GM18858 (cell line): Measurements from ENCODE around the gene PYY.

Experiments used
- ATAC-seq: cut with Tn5 transposase; IDR thresholded peaks from one replicate; pipeline ENCODE4 v1.9.1; 2021; ENCODE audit not compliant: unreplicated experiment

PYY gene

DNA sequence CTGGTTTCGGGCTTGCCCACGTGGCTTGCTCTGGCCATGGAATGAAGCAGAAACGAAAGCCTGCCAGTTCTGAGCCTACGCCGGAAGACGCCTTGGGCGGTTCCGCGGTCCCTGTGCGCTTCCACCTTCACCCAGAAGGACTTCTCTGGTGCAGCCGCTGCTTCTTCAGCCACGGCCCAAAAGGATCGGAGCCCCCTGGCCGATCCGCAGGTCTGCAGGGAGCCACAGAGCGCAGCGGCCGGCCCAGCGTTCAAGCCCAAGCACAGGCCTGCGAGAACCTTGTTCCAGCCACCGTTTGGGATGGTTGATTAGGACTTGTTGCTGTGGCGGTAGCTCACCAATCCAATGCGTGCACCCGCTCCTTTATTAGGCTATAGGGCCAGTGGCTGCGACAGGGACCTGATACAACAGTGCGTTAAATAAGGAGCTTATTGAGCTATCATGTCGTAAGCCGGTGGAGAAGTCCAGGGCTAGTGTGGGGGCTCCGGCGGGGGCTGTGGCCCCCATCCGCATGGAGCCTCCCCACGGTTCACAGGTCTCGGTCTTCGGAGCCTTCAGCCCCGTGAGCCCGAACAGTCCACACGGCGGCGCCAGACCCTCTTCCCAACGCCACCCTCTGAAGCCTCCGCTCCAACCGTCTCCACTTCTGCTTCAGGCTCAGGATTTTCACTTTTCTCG, 36.3 kb downstream of the PYY start:
- ATAC-seq: no peak

DNA sequence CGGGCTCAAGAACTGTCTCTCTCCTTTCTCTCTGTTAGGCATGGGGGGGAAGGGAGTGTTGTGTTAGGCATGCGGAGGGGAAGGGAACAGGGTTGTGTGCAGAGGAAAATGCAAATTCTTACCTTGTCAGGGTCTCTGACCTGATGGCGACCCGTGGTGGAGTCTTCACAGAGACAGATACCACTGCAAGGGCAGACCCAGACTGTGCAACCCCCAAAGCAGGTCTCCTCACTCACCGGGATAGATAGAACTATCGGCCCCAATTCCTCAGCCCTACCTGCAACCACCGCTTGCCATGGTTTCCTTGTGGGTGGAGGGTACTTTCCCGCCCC, 36.8 kb downstream of the PYY start:
- ATAC-seq: no peak

DNA sequence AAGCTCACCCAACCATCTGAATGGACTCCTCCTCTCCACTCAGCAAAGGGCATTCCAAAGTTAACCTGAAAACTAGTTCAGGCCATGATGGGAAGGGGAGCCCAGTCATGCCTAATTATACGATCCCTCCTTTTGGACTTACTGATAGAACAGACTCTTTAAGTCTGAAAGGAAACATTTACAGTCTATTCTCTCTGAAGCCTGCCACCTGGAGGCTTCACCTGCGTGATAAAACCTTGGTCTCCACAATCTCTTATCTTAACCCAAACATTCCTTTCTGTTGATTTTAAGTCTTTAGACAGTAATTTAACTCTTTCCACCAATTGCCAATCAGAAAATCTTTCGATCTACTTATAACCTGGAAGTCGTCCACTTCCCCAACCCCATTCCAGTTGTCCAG, 37.4 kb downstream of the PYY start:
- no peak for ATAC-seq

DNA sequence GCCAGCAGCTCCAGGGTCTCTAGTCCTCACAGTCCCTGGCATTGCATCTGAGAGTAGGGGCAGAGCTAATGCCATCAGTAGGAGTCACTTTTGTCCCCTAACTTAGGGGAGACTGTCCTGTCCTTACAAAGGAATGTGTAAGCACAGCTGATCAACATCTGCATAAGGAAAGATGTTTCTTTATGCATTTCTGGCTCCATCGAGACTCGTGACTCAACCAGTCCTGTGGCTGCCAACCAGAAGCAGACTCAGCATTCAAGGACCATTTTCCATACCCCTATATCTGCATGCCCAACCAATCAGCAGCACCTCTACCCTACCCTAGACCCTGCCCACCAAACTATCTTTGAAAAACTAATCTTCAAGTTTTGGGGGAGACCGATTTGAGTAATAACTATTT, 38.2 kb downstream of the PYY start:
- ATAC-seq: no peak

DNA sequence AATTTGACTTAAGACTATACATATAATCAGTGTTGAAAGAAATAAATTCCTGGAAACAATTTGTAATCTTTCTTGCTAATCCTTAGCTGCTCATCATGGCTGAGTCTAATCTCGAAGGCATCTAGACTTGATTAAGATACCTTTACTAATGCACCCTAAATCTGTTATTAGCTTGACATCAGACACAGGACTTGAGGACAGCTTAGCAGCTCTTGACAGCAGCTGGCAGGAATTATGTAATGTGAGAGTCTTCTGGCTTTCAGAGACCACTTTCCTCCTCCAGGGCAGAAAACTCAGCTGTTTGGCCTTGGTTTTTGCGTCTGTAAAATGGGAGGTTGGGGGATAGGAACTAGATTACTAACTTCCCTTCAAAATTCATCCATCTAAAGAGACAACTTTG, 39.3 kb downstream of the PYY start:
- ATAC-seq: no peak

DNA sequence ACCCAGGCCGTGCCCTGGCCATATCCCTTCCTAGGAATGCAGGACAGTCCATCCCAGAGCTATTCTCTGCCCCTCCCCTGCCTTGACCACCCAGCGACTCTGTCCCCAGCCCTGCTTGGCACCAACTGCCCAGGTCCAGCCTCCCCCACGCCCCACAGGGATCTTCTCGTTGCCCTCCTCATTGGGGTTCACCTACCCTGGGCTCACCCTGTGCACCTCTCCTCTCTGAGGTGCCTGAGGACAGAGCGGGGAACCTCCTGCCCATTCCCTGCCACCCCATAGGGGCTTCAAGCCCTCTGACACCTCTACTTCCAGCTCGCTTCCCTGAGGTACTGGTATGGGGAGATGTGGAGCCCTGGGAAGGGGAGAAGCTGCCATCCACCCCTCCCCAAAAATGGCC, 40.2 kb downstream of the PYY start:
- no peak for ATAC-seq

DNA sequence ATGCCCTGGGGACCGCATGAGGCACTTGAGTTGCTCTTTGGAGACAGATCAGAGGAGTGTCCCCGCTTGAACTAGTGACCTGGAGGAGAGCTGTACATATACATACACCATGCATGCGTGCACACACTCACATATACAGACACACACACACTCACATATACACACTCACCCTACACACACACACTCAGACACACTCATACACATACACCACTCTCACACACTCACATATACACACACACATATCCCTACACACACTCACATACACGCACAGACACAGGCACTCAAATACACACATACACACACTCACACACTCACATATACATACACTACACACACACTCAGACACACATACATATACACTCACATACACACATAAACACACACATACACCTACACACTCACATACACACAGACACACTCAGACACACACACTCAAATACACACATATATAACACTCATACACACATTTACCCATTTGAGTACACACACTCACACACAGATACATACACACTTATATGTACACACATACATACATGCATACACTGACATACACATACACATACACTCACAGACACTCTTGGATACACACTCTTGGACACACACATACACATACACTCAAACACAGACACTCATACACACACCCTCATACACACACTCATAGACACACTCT, 41.0 kb downstream of the PYY start:
- ATAC-seq: no peak

DNA sequence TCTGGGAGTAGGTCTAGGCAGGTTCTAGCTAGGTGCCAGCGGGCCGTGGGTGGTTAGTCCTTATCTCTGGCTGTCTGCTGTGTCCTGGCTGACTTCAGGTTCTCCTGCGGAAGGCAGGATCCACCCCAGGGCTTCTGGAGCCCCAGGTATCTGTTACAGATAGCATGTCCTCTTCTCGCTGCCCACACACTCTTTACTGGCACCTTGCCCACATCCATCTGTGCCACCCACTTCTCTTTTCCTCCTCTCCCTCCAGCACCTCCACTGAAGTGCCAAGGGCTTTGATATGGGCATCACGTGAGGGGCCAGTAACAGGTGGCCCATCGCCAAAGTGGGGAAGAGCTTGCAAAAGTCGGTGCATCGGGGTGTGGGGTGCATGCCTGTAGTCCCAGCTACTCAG, 41.8 kb downstream of the PYY start:
- ATAC-seq: no peak

DNA sequence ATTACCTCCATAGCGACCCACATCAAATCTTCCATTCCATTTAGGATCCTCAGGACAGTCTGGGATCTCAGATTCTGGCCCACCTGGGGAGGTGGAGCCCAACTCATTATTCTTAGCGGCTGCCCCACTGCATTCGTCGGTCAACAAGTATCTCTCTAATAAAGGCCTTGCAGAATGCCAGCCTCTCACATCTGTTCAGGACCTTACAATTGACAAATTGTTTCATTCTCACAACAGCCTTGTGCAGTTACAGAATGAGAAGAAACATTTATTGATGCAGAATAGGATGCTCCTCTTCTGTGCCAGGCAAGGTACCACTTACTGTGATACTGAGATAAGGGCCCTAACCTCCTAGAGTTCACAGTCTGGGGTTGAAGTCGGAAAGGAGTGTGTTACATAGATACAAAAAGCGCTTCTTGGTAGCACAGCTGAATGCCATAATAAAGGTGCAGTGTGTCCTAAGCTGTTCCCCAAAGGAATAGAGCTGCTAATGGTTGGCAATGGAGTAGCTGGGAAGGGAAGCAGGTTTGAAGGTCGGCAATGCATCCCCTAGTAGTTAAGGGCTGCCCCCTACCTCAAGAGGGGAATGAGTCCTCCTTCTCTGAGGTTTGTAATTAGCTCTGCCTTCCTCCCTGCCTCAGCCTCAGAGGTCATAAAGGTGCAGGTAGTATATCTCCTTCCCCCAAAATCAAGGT, 44.1 kb downstream of the PYY start:
- ATAC-seq: no peak

DNA sequence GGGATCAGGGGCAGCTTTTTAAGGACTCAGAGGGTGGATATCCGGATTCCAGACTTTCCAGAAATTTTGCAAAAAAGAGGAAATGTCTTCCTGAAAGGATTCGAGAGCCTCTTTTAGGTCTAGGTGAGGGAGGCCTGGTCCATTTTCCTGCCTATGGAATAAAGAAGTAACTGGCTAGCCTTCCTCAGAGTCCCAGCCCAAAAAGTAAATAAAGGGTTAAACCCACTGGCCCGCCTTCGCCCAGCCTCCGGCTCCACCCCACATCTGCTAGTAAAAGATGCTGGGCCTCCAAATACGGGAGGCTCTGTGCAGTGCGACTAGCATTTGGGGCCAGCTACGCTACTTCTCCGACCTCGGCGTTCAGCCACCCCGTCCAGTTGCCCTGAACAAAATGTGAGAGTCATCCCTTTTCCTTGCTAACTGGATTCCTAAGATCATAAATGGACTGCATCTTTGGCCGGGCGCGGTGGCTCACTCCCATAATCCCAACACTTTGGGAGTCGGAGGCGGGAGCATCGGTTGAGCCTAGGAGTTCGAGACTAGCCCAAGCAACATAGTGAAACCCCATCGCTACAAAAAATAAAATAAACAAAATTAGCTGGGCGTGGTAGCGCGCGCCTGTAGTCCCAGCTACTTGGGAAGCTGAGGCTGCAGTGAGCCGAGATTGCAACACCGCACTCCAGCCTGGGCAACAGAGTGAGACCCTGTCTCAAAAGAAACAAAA, 45.6 kb downstream of the PYY start:
- no peak for ATAC-seq

DNA sequence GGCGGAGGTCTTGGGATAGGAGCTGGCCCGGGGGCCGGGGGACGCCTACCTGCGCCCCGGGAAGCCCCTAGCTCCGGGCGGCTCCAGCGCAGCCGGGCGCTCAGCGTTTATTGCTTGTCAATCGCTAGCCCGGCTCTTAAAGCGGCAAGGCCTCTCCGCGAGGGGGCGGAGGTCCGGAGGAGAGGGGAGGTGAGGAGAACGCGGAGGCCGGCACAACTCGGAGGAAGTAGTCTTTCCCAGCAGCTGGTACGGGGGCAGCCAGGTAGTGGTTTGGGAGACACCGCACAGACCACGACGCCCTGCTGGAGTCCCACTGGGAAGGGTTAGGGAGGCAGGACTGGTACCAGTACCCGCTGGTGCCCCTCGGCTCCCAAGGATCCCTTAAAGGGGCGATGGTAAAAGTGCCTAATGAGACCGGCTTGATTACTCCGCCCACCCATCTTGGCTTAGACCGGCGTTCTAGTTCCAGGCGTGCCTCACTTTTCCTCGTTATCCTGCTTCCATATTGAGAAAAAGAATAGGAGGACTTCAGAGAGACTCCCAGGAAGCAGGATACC, 46.2 kb downstream of the PYY start, which contains the start of gene MPP2:
Gene MPP2, minus strand, starts transcription at position 112 of the 557 bp plus-strand sequence. CDS start 3,076 bp downstream, outside the sequence.
- ATAC-seq: no peak

DNA sequence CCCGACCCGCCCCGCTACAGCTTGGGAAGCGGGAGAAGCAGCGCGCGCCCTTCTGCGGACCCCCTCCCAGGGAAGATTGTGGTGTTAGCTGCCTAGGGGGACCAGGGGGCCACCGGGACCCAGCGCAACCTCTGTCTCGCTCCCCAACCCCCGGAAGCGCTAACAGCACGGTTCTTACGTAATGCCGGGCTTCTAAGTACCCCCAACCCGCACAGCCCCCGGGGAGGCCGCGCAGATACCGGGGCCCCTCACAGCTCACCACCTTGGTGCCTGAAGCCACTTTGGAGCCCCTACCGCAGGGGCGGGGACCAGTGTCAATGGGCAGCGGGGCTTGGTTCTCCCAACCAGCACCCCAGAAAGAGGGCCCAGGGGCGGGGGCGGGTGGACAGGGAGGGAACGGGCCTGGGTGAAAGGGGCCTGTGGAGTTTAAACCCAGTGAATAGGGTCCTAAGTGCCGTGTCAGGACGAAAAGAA, 46.8 kb downstream of the PYY start:
- ATAC-seq: no peak

DNA sequence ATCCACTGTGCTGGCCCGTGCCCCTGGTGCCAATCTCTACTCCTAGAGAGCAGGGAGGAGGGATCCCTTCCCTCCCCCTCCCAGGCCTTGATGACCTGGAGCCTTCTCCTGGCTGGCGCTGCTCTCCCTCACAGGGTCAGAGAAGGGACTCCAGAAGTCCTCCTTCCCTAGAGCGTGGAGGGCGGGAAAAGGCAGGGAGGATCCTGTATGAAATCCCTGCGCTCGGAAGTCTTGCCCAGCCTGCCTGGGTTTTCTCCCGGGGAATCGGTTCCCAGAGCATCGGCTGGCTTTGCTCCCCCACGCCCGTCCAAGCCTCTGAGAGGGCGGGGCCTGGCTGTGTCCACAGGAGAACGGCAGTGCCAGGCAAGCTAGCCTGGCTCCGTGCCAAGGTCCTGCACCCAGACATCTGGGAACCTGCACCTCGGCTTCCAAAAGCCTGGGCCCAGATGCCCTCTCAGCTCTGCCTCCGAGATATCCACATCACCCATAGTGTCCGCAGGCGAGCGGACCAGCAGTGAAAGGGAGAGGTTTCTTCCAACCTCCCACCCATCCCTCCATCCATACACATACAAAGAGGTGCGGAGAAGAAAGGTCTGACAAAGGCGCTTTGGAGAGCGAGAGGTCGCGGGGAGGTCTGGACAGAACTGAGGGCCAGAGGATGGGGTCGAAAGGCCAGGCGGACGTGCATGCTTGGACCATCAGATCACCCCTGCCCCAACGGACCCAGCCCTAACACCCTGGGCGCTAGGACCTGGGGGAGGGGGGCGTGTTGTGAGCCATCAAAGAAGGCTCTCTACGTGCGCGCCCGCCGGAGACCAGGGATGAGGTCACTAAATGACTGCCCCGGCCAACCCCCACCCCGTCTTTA, 47.5 kb downstream of the PYY start:
- ATAC-seq: no peak

DNA sequence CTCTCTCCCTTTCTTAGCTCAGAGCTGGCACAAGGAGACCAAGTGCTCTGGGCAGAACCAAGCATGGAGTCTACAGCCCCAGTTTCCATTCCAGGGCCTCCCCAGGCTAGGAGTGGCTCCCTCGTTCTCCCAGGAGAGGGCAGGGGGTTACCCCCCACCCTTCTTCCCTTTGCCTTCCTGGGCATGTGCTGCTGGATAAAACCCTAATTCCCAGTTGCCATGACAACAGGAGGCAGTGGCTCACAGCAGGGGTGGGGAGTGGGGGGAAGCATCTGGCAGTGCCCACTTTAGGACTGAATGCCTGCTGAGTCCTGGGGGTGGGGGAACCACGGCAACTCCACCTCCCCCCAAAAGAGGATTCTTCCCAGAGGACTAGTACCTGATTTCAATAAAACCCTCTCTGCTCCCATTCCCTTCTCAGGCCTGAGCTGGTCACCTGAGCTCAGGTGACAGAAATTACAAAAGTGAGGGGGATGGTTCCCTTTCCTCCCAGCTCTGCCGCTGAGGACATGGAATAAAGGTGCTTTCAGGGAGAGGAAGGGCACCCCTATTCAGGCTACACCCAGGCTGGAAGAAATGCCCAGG, 48.2 kb downstream of the PYY start:
- no peak for ATAC-seq
